ENCODE measurements around the gene CALML3.
"Not testable (repeated sequence)": the region's sequence is repeated elsewhere in the genome, so short reads cannot be mapped to it uniquely, and the experiment has no call there.

Gene CALML3

DNA sequence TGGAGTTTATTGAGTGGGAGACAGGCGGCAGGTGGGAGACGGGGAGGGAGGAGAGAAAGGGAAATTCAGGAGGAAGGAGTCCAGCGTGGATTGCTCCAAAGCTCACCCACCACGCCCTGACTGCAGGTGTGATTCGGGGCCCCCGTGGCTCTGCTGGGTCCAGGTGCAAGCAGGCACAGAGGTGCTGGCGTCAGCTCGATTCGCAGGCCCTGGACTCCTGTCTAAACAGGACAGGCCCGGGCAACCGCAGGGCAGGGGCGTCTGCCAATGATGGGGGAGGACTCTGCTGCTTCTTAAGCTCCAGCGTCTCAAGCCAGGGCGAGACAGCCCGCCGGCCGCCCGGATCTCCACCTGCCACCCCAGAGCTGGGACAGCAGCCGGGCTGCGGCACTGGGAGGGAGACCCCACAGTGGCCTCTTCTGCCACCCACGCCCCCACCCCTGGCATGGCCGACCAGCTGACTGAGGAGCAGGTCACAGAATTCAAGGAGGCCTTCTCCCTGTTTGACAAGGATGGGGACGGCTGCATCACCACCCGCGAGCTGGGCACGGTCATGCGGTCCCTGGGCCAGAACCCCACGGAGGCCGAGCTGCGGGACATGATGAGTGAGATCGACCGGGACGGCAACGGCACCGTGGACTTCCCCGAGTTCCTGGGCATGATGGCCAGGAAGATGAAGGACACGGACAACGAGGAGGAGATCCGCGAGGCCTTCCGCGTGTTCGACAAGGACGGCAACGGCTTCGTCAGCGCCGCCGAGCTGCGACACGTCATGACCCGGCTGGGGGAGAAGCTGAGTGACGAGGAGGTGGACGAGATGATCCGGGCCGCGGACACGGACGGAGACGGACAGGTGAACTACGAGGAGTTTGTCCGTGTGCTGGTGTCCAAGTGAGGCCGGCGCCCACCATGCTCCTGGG, at the start of gene CALML3:
Gene CALML3 (plus strand): TSS at position 321 of the 920 bp plus-strand sequence. CDS start 125 bp downstream, at position 446.
- DNase-seq, result no peak

DNA sequence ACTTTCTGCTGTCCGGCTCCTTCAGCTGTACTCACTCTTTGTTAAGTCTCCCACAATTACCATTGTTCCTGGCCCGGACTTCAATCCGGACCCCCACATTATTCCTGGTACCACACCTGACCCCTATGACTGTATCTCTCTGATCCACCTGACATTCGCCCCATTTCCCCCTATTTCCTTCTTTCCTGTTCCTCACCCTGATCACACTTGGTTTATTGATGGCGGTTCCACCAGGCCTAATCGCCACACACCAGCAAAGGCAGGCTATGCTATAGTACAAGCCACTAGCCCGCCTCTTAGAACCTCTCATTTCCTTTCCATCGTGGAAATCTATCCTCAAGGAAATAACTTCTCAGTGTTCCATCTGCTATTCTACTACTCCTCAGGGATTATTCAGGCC, 49.7 kb upstream of the CALML3 start:
- not testable (repeated sequence) for DNase-seq

DNA sequence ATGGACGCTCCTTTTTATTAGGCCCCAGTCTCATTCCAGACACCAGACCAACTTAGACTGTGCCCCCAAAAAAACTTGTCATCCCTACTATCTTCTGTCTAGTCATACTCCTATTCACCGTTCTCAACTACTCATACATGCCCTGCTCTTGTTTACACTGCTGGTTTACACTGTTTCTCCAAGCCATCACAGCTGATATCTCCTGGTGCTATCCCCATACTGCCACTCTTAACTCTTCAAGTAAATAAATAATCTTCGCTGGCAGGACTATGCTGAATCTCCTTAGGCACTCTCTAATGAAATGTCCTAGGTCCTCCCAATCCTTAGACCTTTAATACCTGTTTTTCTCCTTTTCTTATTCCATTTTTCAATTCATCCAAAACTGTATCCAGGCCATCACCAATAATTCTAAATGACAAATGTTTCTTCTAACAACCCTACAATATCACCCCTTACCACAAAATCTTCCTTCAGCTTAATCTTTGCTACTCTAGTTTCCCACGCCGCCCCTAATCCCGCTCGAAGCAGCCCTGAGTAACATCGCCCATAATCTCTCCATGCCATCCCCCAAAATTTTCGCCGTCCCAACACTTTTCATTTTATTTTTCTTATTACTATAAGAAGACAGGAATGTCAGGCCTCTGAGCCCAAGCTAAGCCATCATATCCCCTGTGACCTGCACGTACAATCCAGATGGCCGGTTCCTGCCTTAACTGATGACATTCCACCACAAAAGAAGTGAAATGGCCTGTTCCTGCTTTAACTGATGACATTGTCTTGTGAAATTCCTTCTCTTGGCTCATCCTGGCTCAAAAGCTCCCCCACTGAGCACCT, 48.6 kb upstream of the CALML3 start:
- not testable (repeated sequence) for DNase-seq

DNA sequence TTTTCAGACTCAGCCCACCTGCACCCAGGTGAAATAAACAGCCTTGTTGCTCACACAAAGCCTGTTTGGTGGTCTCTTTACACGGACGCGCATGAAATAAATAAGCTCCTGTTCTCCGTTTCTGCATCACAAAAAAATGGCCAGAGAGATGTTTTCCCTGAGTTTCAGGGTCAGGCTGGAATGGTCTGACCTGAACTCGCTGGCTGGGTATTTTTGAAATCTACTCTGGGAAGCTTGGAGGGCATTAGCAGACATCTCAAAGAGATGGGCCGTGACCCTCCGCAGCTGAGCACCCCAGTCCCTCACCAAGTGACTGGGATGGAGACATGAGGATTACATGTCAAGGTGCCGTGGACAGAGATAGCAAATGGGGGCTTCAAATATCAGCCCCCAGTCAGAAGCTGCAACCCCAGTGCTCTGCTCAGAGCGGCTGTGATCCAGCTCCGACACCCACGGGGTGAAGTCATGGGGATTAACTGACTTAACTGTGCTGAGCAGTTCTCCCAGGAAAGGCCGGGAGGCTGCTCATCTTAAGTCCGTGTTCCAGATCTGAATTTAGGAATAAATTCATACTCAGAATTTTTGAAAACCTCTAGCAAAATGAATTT, 47.7 kb upstream of the CALML3 start:
- no peak for DNase-seq

DNA sequence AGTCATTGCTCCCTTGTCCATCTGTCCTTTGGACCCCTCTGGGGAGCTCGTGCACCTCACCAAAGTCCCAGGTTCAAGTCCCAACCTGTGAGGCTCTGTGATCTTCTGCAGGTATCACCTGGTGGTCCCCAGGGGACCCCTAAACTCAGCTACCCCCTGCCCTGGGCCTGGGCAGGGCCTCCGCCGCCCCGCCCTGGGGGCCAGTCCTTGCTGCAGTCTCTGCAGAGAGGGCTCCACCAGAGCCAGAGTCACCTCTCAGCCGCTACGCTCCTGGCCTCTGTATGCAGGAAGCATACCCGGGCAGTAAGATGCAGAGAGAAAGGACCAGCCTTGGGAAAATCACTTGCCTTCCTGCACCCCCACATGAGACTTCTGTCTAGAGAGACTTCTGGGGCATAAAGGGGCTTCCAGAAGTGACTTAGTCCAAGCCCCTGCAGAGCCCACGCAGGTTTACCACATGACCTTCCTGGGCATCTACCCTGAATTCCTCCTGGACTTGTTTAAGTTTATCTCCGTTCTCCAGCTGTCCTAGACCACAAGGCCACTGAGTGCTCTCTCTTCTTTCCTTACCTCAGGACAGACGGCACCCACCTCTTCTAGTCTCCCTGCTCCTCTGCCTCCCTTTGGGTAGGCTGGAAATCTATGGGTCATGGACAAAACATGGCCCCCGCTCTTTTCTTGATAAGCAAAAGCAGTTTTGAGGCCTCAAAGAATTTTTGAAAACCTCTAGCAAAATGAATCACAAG, 46.6 kb upstream of the CALML3 start:
- DNase-seq, result no peak

DNA sequence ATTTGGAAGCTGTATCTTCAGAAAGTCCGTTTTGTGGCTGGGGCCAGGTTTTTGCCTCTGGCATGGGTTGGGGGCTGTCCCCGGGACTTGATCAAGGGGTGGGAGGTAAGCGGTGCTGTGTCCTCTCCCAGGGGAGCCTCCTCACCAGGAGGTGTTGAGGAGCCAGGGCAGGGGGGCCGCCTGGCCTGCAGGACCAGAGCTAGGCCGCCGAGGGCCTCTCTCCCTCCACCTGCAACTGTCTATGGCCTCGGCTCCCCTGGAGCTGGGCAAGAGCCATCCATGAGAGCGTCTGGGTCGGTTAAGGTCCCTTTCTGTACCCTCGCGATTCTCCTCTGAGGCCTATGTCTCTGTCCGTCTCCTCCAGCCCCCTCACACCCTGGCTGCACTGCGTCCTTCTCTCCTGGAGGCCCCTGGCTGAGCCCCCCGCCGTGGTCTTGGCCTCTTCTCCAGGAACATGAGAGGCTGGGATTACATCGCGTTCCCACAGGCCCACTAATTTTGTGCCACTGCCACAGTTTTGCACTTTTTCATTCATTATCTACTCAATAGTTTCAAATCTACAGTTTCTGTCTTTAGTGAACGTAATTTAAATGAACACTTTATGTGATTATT, 46.0 kb upstream of the CALML3 start:
- no peak for DNase-seq

DNA sequence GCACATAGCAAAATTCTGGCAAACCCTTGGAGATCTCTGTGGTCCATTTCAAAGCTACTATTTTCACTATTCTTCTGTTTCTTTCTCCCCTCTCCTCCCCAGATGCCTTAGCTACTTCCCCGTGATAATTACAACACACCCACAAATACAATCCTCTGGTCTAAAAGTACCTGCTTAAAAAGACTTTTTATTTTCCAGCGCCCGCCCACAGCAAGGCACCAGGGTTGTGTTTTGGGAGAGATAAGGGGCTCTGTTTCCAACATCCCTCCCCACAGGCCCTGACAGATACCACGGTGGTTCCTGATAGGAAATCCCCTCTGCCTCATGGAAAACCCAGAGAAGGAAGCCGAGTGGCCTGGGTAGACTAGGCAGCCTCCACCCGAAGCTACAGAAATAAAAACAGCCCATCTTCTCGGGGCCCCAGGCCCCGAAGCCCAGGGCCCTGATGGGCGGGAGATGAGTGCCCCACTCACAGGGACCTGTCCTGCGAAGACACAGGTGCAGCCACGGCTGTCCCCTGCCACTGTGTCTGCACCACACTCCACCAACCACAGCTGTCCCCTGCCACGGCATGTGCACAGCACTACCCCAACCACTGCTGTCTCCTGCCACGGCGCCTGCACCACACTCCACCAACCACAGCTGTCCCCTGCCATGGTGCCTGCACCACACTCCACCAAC, 45.1 kb upstream of the CALML3 start:
- DNase-seq, result no peak

DNA sequence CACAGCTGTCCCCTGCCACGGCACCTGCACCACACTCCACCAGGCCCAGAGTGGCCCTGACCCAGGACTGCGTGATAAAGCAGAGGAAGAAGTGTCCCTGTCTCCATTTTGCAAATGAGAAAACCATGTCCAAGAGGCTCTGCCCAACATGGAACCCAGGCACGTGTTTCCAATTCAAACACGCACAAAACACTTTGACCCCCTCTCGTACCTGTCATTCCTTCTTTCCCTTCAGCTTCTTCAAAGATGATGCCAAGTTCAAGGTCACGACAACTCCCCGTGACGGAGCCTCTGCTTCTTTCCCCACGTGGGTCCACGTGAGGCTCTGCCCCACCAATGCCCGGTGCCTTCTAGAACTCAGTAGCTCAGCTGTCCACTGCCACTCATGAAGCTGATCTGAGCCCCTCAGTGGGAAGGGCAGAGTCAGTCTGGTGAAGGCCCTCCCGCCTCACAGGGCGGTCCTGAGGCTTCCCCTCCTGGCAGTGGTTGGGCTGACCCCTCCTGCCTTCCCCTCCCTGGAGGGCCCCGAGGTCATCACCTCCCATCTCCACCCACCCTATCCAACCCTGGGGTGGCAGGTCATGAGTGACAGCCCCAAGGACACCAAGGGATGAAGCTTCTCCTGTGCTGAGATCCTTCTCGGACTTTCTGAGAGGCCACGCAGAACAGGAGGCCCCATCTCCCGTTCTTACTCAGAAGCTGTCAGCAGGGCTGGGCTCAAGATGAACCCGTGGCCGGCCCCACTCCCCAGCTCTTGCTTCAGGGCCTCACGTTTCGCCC, 44.4 kb upstream of the CALML3 start:
- no peak for DNase-seq

DNA sequence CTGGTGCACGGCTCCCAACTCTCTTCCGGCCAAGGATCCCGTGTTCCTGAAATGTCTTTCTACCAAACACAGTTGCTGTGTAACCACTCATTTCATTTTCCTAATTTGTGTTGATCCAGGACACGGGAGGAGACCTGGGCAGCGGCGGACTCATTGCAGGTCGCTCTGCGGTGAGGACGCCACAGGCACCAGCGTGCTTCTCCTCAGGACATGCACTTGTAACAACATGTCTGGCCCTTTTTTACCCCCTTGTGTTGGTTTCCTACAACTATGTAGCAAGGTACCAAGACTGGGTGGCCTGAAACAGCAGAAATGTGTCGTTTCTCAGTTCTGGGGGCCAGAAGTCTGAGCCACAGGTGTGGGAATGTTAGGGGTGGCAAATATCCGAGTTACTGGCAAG, 43.6 kb upstream of the CALML3 start:
- DNase-seq, result no peak

DNA sequence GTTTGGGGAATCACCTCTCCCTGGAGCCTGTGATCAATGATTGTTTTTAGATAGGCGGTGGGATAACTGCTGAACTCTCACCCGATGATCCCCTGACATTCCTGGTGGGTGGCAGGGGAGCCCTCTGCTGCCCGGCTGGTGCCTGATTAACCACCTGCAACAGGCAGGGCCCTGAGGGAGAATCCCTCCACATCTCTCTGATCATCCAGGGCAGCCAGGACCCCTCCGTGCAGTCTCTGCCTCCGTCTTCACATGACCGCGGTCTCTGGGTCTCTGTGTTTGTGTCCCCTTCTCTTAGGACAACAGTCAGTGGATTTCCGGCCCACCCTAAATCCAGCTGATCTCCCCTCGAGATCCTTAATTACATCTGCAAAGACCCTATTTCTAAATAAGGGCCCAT, 42.7 kb upstream of the CALML3 start:
- DNase-seq, result no peak

DNA sequence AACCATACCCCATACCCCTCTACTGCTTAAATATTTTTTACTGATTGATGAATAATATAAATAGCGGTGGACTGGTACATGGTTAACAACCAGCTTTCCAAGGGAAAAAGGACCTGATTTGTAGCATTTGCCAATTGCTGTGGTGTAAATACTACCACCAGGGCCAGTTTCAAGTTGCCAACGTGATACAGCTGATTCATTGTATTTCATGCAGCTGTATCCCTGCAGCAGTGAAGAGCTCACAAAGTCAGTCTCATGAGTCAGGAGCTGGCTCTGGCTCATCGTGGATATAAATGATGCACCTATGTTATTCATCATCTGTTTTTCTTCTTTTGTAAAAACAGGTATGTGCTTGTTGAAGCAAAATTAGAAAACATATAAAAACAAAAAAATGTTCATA, 40.6 kb upstream of the CALML3 start:
- DNase-seq, result no peak

DNA sequence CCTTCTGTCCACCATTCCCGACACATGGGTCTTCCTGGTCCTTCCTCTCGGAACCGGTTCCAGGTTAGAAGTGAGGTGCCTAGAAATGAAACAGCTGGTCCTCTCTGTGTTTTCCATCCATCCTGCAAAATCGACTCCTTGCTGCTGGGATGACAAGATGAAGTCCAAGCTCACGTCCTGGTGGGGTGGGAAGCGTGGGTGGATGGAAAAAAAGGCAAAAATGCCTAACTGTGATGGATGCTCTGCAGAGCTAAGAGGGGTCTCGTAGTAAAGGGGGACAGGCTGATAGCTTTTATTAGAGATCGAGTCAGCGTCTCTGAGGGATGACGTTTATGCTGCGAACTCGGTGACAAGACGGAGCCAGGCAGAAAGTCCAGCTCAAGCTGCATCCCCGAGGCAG, 39.5 kb upstream of the CALML3 start:
- no peak for DNase-seq

DNA sequence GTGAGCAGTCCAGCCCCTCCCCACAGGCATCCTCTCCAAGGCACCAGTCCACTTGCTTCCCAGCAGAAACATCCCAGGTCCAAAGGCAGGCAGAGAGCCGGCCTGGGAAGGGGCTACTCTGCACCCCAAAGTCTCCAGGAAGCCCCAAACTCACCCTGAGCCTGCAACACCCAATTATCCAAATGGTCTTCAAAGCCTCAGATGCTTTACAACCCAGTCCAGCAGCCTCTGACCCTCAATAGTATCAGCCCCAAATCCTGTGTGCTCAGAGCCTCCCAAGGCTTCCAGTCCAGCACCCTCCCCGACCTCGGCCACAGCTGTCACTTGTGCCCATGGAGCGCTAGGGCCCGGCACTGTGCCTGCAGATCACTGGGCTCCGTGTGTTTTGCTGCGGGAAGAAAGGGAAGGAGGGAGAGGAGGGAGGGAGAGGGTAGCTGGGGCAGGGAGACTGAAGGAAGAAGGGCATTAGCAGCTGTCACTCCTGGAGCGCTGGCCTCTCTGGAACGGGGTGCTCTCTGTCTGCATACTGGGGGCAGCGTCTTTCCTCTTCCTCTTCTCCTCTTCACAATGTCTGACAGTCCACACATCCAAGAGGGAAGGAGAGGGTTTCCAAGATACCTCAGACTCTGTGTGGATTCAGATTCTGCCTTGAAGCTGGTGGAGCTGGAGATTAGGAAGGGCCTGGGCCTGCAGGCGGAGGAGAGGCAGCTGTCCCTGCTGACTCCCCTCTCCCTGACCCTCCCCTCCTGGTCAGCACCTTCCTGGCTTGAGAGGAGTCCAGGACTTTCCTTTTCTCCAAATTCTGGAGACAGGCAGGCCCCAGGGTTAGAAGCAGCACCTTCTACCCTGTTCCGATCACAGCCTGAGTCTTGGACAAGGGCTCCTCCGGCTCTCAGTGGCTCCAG, 38.6 kb upstream of the CALML3 start:
- DNase-seq, result no peak

DNA sequence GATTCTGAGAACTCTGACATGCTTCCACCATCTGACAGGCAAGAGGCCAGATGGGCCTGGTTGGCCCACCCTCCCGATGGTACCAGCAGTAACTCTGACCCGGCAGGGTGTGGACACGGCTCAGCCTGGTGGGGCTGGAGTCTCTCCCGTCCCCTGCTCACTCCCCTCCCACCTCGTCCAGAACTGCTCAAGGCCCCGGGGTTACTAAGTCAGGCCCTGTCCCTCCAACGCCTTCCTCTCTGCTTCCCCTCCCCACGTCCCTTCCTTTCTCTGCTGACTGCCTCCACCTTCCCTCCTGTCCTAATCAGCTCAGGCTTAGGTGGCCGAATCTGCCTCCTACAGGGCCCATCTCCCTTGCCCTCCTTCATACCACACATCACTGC, 37.9 kb upstream of the CALML3 start:
- DNase-seq, result no peak

DNA sequence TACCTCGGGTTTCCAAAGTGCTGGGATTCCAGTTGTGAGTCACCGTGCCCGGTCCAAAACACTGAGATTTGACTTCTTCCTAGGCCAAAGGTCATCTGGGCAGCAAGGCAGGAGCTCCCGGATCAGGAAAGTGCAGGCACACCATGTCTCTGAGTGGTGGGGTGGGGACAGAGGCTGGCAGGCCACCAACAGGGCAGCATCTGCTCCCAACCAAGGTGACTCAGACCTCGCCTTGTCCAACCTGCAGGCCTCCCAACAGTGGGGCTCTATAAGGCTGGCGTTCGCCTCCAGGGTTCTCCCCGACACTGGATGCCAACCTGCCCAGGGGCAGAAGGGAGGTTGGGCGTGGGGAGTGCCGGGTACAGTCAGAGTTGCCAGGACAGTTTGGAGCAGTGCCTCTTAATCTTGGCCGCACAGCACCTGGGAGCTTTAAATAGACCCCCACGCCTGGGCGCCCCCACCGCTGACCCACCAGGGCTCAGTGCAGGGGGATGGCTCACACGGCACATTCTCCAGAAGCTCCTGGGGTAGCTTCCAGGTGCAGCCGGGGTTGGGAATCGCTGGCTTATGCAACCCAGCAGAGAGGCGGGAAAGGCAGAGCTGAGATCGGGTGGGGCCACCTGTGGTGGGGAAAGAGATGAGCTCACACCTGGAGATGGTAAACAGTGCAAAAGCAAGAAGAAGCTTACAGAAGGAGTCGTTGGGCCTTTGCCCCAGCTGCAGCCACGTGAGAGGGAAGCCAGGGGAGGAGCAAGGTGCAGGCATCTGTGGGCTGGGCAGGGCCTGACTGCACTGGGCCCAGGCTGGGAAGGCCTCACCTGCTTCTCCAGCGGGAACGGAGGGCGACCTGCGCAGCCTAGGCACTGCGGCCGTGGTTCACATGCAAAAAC, 36.2 kb upstream of the CALML3 start:
- no peak for DNase-seq

DNA sequence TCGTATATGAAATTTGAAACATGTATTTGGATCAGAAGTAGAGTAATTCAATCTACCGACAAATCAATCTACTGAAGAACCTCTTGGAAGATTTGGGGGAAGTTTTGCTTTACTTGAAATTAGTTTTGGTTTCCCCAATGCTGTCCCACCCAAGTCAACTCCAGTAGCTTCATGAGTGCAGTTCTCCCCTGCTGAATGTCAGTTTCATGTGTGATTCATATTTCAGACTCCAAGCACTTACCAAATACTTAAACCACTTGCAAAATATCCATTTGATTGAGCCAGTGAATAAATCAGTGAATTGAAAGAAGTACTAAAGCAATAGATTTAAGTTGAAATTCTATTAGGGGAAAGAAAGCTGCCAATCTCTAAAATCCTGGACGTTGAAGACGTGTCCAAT, 34.7 kb upstream of the CALML3 start:
- no peak for DNase-seq

DNA sequence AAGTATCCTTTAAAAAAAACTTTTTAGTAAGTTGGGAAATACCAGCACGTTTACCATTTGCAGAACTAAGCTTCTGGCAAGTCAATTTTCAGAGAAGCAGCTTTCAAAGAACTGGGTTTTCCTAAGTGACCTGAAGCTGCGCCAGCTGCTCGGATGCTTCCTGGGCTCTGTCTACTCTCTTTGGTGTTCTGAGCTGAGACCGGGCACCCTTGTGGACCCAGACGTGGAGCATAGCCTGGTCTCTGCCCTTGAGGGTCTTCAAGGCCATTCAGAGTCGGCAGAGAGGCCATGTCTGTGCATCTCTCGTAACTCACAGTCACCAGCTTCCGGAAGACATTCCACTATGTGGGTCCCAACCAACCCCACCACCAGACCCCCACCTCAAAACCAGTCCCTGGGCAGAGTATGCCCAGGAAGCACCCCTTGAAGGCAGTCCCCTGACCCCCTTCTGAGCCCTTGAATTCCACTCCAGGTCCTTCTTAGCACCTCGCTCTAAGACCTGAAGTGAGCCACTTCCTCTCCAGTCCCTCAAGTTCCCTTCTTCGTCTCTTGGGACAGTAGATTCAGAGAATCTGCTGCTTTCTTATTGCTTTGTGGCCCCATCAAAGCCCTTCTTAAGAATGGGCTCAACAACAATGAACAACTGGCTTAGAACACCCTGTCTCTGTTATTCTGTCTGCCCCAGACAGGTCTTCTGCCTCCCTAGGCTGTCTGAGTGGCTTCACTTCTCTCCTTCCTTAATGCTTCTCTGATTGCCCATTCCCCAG, 33.9 kb upstream of the CALML3 start:
- DNase-seq, result no peak

DNA sequence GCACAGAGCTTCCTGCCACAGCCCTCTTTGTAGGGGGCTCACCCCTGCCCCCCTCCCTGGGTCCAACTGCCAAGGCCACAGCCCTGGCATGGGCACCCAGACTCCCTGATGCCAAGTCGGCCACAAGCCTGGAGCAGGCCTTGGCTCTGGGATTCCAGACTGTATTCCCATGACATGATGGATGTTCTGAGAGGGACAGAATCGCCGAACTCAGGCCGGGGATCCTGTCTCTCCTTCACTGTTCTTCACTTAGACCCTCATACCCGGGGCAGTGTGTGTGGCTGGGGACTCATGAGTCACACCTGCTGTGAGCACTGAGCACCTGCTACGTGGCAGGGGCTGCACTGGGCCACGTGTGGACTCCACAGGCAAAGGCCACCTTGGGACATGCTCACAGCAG, 33.3 kb upstream of the CALML3 start:
- no peak for DNase-seq
